Measurements from ENCODE around the gene PTPRK.

- TF ChIP-seq, protein P1, sequence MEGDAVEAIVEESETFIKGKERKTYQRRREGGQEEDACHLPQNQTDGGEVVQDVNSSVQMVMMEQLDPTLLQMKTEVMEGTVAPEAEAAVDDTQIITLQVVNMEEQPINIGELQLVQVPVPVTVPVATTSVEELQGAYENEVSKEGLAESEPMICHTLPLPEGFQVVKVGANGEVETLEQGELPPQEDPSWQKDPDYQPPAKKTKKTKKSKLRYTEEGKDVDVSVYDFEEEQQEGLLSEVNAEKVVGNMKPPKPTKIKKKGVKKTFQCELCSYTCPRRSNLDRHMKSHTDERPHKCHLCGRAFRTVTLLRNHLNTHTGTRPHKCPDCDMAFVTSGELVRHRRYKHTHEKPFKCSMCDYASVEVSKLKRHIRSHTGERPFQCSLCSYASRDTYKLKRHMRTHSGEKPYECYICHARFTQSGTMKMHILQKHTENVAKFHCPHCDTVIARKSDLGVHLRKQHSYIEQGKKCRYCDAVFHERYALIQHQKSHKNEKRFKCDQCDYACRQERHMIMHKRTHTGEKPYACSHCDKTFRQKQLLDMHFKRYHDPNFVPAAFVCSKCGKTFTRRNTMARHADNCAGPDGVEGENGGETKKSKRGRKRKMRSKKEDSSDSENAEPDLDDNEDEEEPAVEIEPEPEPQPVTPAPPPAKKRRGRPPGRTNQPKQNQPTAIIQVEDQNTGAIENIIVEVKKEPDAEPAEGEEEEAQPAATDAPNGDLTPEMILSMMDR (optimal IDR thresholded peaks at IDR 0.05 in 1 of 3, IDR thresholded peaks at IDR 0.05 in 1 of 3, conservative IDR thresholded peaks at IDR 0.05 in 1 of 3; ENCODE audit: extremely low read depth in 1 of 3, insufficient read depth in 2 of 3, low read length in 3 of 3) = no peak
- no peak for TF ChIP-seq EZH2 (IDR thresholded peaks at IDR 0.05; ENCODE audit: low read length)
Measured at GRCh38 chr6:128305228-128305627, 215.2 kb downstream of the PTPRK start.

Data from keratinocyte (primary cell).